ENCODE measurements around the gene AP5Z1. TPM values are rescaled to one million over a fixed set of nuclear protein-coding genes. Genes with fewer than 3 reads are reported as not detected.

The AP5Z1 gene
- total and polyA plus RNA-seq, 2 donors (not counting 1 experiment from before 2014, with no cell fraction given) = 99.7 to 113 TPM

DNA sequence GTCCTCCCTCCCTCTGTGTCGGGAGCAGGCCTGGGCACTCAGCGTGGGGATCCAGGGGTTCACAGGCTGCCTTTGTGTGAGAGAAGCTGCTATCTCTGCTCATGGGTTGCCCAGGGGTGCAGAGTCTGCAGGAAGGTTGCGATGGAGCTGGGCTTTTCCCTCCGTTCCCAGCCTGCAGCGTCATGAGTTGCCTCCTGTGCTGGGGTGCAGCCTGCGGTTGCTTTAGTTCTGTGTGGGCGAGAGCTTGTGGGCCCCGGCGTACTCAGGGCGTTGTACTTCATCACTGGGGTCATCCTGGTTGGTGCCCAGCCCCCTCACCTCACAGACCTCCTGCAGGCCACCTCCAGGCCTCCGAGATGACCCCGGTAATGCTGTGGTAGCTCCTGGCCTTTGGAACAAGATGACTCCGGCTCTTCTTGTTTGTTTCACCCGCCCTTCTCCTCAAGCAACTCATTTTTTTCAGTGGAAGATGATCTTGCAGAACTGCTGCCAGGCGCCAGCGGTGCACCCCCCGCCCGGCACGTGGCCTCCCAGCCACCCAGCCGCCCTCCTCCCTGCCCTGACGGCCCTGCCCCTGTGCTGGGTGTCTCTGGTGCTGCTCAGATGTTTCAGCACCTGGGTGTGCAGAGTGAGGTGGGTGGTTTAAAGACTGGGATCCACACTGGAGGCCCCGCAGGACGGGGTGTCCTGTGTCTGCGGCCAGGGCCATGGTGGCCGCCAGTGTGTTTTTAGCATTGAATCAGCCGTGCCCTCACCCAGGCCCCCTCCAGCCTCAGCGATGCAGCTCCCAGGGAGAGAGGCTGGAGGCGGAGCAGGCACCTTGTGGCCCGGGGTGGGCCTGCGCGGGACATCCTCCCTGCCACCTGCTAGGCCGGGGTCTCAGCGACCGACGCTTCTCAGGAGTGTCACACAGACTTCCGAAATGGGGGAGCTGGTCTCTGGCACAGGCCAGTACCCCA is 7.2 kb downstream of the AP5Z1 start:
- POLR2A ChIA-PET = no interaction called here
- intact Hi-C loops (cut with micrococcal nuclease) = no loop called here
- Histone ChIP-seq H4K20me1 (ENCODE audit: control insufficient read depth, insufficient read depth, low read length, poor library complexity, severe bottlenecking) (peaks cover 73% of the 10 kb centered on the region), H3K4me2 (replicated peaks; ENCODE audit: low read depth, low read length, poor library complexity, severe bottlenecking) (no peak overlapping the region), H3K27me3 (replicated peaks in 1 of 4; ENCODE audit: control extremely low read depth in 1 of 4, control insufficient read depth in 3 of 4, insufficient read depth in 4 of 4, low read length in 3 of 4) (no peaks in the 10 kb centered on the region), H2AFZ (ENCODE audit: insufficient read depth, low read depth, low read length, poor library complexity, severe bottlenecking) (no peak overlapping the region), H3K4me3 (ENCODE audit: control extremely low read depth in 1 of 5, extremely low read depth in 1 of 5, insufficient read depth in 1 of 5, low read depth in 2 of 5, low read length in 4 of 5) (no peak overlapping the region), H3K36me3 (replicated peaks in 1 of 2; ENCODE audit: control extremely low read depth in 1 of 2, control insufficient read depth in 1 of 2, extremely low read depth in 1 of 2, insufficient read depth in 2 of 2, low read length in 1 of 2) (peaks cover 8 to 58% of the 10 kb centered on the region in 2 experiments), H3K9me3 (ENCODE audit: control extremely low read depth in 1 of 3, control insufficient read depth in 2 of 3, insufficient read depth in 1 of 3, low read length in 2 of 3) (no peaks in the 10 kb centered on the region), H3K27ac (ENCODE audit: low read length in 2 of 2) (no peak overlapping the region), H3K4me1 (ENCODE audit: control insufficient read depth in 2 of 2, insufficient read depth in 2 of 2, low read length in 2 of 2) (peaks cover 0 to 5% of the 10 kb centered on the region in 2 donors), H3K9ac (ENCODE audit: low read length) (no peak overlapping the region), H3K79me2 (ENCODE audit: control insufficient read depth, insufficient read depth, low read length) (peaks cover 44% of the 10 kb centered on the region)
- TF ChIP-seq, protein P1, sequence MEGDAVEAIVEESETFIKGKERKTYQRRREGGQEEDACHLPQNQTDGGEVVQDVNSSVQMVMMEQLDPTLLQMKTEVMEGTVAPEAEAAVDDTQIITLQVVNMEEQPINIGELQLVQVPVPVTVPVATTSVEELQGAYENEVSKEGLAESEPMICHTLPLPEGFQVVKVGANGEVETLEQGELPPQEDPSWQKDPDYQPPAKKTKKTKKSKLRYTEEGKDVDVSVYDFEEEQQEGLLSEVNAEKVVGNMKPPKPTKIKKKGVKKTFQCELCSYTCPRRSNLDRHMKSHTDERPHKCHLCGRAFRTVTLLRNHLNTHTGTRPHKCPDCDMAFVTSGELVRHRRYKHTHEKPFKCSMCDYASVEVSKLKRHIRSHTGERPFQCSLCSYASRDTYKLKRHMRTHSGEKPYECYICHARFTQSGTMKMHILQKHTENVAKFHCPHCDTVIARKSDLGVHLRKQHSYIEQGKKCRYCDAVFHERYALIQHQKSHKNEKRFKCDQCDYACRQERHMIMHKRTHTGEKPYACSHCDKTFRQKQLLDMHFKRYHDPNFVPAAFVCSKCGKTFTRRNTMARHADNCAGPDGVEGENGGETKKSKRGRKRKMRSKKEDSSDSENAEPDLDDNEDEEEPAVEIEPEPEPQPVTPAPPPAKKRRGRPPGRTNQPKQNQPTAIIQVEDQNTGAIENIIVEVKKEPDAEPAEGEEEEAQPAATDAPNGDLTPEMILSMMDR (IDR thresholded peaks at IDR 0.05) = no peak
- TF ChIP-seq EZH2 (IDR thresholded peaks at IDR 0.05; ENCODE audit: borderline replicate concordance, insufficient read depth, low read depth, low read length, poor library complexity, severe bottlenecking) = no peak
- CTCF ChIA-PET = no interaction called here
- no peak overlapping the region for H3K27ac Mint-ChIP-seq
- ATAC-seq (ENCODE audit: low read depth) = no peak
- DNase-seq = no peak
- WGBS (ENCODE audit: insufficient coverage) = 98% methylated on average over 32 of the region's 36 CpGs
- H3K27me3 Mint-ChIP-seq = no peaks in the 10 kb centered on the region
- no peaks in the 10 kb centered on the region for H3K9me3 Mint-ChIP-seq (ENCODE audit: insufficient read depth)
- H3K4me3 Mint-ChIP-seq = no peak overlapping the region
- H3K4me1 Mint-ChIP-seq = peaks cover 10% of the 10 kb centered on the region

GRCh38 chr7:4783292-4783652 is 7.8 kb downstream of the AP5Z1 start:
- Histone ChIP-seq H4K20me1 (ENCODE audit: control insufficient read depth, insufficient read depth, low read length, poor library complexity, severe bottlenecking) (peaks cover 67% of the 10 kb centered on the region), H3K4me1 (ENCODE audit: control insufficient read depth in 2 of 2, insufficient read depth in 2 of 2, low read length in 2 of 2) (peaks cover 0 to 2% of the 10 kb centered on the region in 2 donors), H3K9me3 (ENCODE audit: control extremely low read depth in 1 of 3, control insufficient read depth in 2 of 3, insufficient read depth in 1 of 3, low read length in 2 of 3) (no peaks in the 10 kb centered on the region), H3K9ac (ENCODE audit: low read length) (no peak overlapping the region), H2AFZ (ENCODE audit: insufficient read depth, low read depth, low read length, poor library complexity, severe bottlenecking) (no peak overlapping the region), H3K4me2 (replicated peaks; ENCODE audit: low read depth, low read length, poor library complexity, severe bottlenecking) (no peak overlapping the region), H3K27ac (ENCODE audit: low read length in 2 of 2) (no peak overlapping the region), H3K27me3 (replicated peaks in 1 of 4; ENCODE audit: control extremely low read depth in 1 of 4, control insufficient read depth in 3 of 4, insufficient read depth in 4 of 4, low read length in 3 of 4) (no peaks in the 10 kb centered on the region), H3K79me2 (ENCODE audit: control insufficient read depth, insufficient read depth, low read length) (peaks cover 37% of the 10 kb centered on the region), H3K36me3 (replicated peaks in 1 of 2; ENCODE audit: control extremely low read depth in 1 of 2, control insufficient read depth in 1 of 2, extremely low read depth in 1 of 2, insufficient read depth in 2 of 2, low read length in 1 of 2) (peaks cover 8 to 64% of the 10 kb centered on the region in 2 experiments), H3K4me3 (ENCODE audit: control extremely low read depth in 1 of 5, extremely low read depth in 1 of 5, insufficient read depth in 1 of 5, low read depth in 2 of 5, low read length in 4 of 5) (no peak overlapping the region)
- intact Hi-C loops (cut with micrococcal nuclease) = no loop called here
- WGBS (ENCODE audit: insufficient coverage) = 95% methylated on average over 13 of the region's 16 CpGs
- ATAC-seq (ENCODE audit: low read depth) = no peak
- H3K9me3 Mint-ChIP-seq (ENCODE audit: insufficient read depth) = no peaks in the 10 kb centered on the region
- CTCF ChIA-PET = no interaction called here
- H3K27ac Mint-ChIP-seq = no peak overlapping the region
- no peak overlapping the region for H3K4me3 Mint-ChIP-seq
- TF ChIP-seq, protein P1 (IDR thresholded peaks at IDR 0.05) = no peak
- no peak for TF ChIP-seq EZH2 (IDR thresholded peaks at IDR 0.05; ENCODE audit: borderline replicate concordance, insufficient read depth, low read depth, low read length, poor library complexity, severe bottlenecking)
- H3K27me3 Mint-ChIP-seq = no peaks in the 10 kb centered on the region
- peaks cover 4% of the 10 kb centered on the region for H3K4me1 Mint-ChIP-seq
- POLR2A ChIA-PET = no interaction called here
- no peak for DNase-seq

Data from B cell (primary cell).